ENCODE data around the gene VPS13D. TPM values are rescaled to one million over a fixed set of nuclear protein-coding genes. Genes with fewer than 3 reads are reported as not detected.

VPS13D gene
- total RNA-seq, 1 donor, result 52.4 TPM

DNA sequence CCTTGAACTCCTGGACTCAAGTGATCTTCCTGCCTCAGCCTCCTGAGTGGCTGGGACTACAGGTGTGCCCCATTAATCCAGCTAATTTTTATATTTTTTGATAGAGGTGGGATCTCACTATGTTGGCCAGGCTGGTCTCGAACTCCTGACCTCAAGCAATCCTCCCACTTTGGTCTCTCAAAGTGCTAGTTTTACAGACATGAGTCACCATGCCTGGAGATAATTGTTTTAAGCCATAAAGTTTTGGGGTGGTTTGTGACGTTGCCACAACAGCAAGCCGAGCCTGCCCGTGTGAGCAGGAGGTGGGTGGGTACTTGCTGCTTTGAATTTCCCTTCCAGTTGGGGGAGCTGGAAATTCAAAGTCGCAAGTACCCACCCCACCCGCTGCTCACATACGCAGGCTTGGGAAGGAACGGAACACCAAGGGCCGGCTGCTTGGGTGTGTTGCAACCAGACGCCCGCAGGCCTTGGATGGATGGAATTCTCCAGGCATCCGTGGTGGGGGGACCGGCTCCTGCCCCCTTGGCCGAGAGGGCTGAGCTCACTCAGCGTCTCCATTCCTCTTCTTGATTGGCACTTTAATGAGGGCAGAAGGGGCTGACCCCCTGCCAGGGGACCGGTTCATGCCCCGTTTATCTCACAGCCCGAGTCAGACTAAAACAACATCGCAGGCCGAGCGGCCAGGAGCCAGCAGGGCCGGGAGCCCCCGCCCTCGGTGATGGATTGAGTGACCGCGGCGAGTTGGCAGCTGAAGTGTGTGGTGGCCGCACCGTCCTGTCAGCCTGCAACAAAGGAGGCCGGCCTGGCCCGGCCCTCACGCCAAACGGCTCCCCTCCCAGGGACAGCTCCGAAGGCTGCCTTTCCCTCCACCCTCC lies 310.1 kb downstream of the VPS13D start:
- Histone ChIP-seq H3K9me3 (ENCODE audit: low read depth, low read length) (no peaks in the 10 kb centered on the region), H3K4me3 (ENCODE audit: low read length) (no peak overlapping the region), H3K27me3 (ENCODE audit: insufficient read depth, low read length) (no peaks in the 10 kb centered on the region), H3K4me1 (ENCODE audit: insufficient read depth, low read length) (no peaks in the 10 kb centered on the region)

DNA sequence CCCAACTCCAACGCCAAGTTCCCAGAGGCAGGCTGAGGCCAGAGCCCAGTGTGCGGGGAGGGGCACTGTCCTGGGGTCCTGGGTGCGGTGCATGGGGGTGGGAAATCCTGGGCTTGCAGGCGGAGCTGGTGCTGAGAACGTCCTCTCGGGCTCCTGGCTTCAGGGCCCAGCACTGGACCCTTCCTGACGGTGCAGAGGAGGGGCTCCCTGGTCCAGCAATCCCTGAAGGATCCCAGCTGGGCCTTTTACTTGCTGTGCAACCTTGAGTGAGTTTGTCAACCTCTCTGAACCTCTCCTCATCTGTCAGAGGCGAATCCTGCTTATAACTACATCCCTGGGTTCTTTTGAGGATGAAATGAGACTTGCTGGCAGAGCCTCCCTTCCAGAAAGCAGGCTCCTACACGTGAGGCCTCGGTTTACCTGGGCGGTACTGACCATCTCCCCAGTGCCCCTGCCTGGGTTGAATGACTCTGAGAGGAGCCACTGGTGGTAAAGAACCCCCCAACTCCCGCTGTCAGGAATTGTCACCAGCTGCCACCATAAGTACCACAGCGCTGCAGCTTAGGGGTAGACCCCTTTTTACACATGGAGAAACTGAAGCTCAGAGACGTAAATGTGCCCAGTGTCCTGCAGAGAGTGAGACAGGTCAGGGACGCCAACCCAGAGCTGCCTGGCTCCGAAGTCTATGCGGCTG lies 310.9 kb downstream of the VPS13D start:
- no peak overlapping the region for H3K4me3 ChIP-seq (ENCODE audit: low read length)
- H3K27me3 ChIP-seq (ENCODE audit: insufficient read depth, low read length), result no peaks in the 10 kb centered on the region
- H3K9me3 ChIP-seq (ENCODE audit: low read depth, low read length), result no peaks in the 10 kb centered on the region
- no peaks in the 10 kb centered on the region for H3K4me1 ChIP-seq (ENCODE audit: insufficient read depth, low read length)

DNA sequence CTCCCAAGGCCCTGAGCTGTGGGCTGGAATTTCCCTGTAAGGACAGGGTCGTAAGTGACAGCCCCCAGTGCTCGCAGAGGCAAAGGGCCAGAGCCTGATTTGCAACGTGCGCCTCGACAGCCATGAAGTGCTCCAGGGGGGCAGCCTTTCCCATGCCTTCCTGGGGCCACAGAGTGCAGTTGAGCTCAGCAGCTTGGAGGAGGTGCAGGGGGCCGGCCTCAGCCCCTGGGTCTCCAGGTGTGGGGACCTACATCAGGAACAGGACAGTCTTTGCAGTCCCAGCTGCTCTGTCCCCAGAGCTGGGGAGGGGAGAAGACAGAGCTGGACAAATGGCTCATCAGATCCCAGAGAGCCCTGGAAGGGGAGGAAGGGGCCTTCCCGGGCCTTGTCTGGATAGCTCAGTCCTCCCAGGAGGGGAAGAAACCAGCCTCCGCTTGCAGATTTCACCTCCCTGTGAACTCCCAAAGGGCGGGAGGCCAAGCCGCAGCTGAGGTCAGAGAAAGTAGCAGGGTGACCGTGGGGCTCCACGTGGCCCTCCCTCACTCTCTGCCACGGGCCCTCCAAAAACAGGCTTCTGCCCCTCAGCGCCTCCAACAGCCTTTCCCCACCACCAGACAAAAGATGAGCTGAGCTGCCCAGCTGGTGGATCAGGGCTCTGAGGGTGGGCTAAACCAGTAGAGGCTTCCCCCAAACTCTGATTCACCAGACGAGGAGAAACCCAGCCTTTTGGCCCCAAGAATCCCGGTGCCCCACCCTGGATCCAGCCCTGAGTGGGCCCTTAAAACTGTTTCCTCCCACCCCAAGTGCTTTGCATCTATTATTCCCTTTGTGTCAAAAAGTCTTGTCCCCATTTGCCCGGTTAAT lies 311.7 kb downstream of the VPS13D start:
- H3K4me1 ChIP-seq (ENCODE audit: insufficient read depth, low read length), result no peaks in the 10 kb centered on the region
- no peak overlapping the region for H3K4me3 ChIP-seq (ENCODE audit: low read length)
- H3K9me3 ChIP-seq (ENCODE audit: low read depth, low read length), result no peaks in the 10 kb centered on the region
- no peaks in the 10 kb centered on the region for H3K27me3 ChIP-seq (ENCODE audit: insufficient read depth, low read length)

DNA sequence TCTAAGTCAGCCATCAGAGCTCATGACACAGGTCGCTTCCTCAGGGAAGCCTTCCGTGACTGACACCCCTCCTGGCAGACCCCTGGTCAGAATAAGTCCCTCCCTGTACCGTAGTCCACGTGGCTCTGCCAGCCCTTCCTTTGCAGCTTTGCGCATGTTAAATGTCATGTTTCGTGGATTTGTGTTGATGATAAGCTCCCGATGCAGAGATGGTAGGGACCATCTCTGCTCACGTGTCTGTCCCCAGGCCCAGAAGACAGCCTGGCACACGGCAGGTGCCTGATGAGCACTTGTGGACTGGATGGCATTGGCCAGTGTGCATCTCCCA lies 312.3 kb downstream of the VPS13D start:
- Histone ChIP-seq H3K4me1 (ENCODE audit: insufficient read depth, low read length) (no peaks in the 10 kb centered on the region), H3K4me3 (ENCODE audit: low read length) (no peak overlapping the region), H3K9me3 (ENCODE audit: low read depth, low read length) (no peaks in the 10 kb centered on the region), H3K27me3 (ENCODE audit: insufficient read depth, low read length) (no peaks in the 10 kb centered on the region)

DNA sequence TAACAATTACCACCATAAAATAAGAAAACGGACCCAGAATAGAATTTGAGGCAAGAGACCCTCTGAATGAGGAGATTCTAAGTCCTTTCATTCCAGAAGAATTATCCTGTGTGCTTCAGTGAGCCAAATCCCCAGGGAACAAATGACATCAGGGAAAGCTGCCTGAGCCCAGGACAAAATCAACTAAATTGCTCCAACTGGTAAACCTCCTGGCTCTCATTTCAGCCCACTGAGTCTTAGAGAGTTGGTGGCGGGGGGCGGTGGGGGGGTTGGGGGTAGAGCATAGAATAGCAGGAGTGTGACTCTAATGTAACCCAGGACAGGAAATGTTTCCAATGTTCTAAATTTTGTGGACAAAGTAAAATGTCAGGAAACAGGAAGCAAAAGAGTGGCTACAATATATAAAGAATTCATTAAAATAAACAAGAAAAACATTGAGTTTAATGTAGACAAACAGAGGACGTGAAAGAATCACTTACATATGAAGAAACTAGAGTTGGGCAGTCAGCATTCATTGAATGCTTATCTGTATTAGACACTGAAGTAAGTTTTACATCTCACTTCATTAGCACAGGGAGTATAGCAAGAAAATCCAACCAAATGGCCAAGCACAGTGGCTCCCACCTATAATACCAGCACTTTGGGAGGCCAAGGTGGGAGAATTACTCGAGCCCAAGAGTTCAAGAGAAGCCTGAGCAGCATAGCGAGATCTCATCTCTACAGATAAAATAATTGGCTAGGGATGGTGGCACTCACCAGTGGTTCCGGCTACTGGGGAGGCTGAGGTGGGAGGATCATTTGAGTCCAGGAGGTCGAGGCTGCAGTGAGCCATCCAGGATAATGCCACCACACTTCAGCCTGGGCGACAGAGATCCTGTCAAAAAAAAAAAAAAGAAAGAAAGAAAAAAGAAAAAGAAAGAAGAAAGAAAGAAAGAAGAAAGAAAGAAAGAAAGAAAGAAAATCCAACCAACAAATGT lies 313.1 kb downstream of the VPS13D start:
- Histone ChIP-seq H3K4me3 (ENCODE audit: low read length) (no peak overlapping the region), H3K9me3 (ENCODE audit: low read depth, low read length) (no peaks in the 10 kb centered on the region), H3K4me1 (ENCODE audit: insufficient read depth, low read length) (no peaks in the 10 kb centered on the region), H3K27me3 (ENCODE audit: insufficient read depth, low read length) (no peaks in the 10 kb centered on the region)

DNA sequence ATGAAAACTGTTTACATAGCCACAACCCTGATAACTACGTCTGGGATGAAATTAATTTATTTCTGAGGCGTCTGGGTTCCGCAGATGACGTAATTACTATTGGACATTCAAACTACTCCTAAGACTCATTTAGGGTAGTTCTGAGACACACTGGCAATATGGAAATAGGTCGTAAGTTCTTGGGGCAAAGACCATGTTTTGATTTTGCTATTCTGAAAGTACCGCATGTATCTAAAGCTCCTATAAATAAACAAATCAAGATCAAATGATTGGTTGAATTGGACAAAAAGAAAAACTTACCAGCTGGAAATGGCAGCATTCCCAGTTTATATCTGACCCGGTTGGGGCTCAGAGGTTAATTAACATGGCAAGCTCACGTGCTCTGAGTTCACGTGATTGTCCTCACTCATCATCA lies 313.9 kb downstream of the VPS13D start:
- Histone ChIP-seq H3K27me3 (ENCODE audit: insufficient read depth, low read length) (no peaks in the 10 kb centered on the region), H3K4me1 (ENCODE audit: insufficient read depth, low read length) (no peaks in the 10 kb centered on the region), H3K9me3 (ENCODE audit: low read depth, low read length) (no peaks in the 10 kb centered on the region), H3K4me3 (ENCODE audit: low read length) (no peak overlapping the region)

DNA sequence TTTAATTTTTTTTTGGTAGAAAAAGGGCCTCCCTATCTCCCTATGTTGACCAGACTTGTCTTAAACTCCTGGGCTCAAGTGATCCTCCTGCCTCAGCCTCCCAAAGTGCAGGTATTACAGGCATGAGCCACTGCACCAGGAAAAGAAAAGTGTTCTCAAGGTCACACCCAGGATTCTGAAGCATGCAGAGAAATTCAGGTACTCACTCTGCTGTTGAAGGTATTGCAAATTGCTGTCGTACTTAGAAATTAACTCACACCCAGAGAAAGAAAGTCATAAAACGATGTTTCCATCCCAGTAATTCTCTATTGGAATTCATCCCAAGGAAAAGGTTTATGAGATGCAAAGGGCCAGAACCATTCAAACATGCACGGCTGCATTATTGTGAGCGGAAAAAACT lies 314.5 kb downstream of the VPS13D start:
- H3K4me1 ChIP-seq (ENCODE audit: insufficient read depth, low read length), result no peaks in the 10 kb centered on the region
- H3K9me3 ChIP-seq (ENCODE audit: low read depth, low read length), result no peaks in the 10 kb centered on the region
- H3K27me3 ChIP-seq (ENCODE audit: insufficient read depth, low read length), result no peaks in the 10 kb centered on the region
- no peak overlapping the region for H3K4me3 ChIP-seq (ENCODE audit: low read length)

DNA sequence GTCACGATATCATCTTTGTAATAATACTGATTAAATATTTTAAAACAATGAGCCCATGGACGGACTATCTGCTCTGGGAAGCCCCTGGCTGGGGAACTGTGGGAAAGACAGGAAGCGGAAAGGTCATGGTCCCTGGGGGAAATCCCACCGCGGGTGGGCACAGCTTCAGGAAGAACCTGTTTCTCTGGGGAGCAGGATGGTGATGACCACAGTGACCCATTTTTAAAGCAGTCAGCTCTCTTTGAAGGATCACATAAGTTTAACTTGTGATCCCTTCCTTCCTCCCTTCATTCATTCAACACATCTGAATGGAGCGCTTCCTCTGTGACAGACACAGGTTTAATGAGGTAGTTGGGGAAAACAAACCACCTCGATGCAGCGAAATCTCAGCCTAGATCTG lies 315.2 kb downstream of the VPS13D start:
- H3K4me3 ChIP-seq (ENCODE audit: low read length), result no peak overlapping the region
- H3K4me1 ChIP-seq (ENCODE audit: insufficient read depth, low read length), result no peaks in the 10 kb centered on the region
- no peaks in the 10 kb centered on the region for H3K9me3 ChIP-seq (ENCODE audit: low read depth, low read length)
- no peaks in the 10 kb centered on the region for H3K27me3 ChIP-seq (ENCODE audit: insufficient read depth, low read length)

DNA sequence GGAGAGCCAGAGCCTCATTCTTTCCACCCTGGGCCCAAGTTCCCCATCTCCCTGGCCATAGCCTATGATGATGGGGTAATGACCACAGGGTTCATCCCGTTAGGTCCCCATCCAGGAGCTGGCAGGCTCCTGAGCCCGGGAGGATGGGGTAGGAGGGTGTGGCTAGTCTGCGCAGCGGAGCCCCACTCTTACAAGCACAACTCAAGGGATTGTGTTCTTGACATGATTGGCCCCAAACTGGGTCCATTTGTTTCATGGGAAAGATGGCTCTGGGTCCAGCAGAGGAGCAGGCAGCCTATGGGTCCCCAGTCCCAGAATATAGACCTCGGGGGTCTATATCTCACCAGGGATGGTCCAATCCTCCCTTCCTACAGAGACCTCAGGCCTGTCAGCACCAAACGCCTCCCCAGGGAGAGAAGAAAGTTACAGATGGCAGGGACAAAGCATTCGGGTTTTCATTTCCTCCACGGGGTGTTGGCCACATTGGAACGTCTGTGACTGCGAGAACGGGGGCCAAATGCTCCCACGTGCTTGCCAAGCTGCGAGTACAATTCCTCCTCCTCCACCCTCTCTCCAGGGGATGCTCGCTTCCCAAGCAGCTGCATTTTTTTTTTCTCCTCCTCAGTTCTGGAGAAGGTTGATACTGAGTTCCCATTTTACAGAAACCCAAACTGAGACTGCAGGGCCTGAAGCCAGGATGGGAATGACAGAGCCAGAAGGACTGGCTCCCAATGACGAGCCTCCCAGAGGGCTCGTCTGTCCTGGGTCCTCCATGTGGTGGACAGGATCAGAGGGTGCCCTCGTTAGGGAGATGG lies 317.1 kb downstream of the VPS13D start:
- Histone ChIP-seq H3K4me3 (ENCODE audit: low read length) (no peak overlapping the region), H3K27me3 (ENCODE audit: insufficient read depth, low read length) (no peaks in the 10 kb centered on the region), H3K4me1 (ENCODE audit: insufficient read depth, low read length) (no peaks in the 10 kb centered on the region), H3K9me3 (ENCODE audit: low read depth, low read length) (no peaks in the 10 kb centered on the region)

DNA sequence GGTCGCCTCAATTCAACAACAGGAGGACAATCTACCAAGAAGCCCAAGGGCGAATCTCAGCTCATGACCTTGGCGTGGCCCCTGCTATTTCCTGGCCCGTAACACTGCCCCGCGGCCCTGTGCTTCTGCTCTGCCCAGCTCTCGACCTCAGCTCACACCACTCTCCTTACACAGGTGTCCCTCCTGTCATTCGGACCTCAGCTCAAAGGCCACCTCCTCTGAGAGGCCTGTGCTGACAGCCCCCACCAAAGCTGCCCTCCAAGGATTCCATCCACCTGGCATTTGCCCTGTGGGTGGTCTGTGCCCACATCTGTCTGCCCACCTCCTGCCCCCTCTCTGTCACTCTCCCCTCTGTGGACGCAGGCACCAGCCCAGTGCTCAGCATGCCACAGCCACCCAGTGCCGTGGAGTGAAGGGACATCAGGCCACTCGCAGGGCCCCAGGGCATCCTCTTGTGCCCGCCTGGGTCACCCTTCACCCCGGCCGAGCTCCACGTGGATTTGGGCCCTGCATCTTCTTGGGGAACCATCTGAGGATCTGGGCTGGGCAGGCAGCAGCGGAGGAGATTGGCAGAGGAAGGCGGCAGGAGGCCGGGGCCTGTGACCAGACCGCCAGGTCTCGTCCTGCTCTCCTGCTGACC lies 317.9 kb downstream of the VPS13D start:
- Histone ChIP-seq H3K4me1 (ENCODE audit: insufficient read depth, low read length) (no peaks in the 10 kb centered on the region), H3K27me3 (ENCODE audit: insufficient read depth, low read length) (no peaks in the 10 kb centered on the region), H3K4me3 (ENCODE audit: low read length) (no peak overlapping the region), H3K9me3 (ENCODE audit: low read depth, low read length) (no peaks in the 10 kb centered on the region)

DNA sequence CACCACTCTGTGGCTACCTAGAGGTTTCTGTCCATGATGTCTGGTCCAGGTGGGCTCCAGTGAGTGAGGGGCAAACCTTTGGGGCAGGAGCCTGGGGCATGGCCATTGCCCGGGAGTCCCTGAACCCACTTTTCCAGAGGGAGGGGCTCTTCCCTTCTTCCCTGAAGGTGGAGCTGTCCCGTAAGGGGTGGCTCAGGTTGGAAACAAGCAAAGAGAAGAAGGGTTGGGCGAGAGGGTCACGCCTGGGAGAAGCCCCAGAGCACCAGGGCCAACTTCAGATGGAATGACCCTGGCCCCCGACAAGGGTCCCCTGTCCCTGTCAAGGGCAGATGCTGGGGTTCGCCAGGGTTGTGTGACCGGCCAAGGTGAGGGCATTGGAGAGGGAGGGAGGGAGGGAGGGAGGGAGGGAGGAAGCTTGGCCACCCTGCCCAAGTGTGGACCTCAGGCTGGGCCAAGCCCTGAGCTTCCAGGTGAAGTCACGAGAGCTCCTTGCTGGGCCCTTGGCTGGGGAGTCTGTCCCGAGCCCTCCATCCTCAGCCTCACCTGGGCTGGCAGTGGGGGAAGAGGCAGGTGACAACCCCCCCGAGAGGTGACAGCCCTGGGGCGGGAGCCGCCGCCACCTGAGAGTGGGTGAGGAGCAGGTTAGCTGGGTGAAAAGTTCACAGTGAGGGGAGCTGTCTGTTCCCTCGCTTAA lies 318.6 kb downstream of the VPS13D start:
- no peaks in the 10 kb centered on the region for H3K27me3 ChIP-seq (ENCODE audit: insufficient read depth, low read length)
- no peaks in the 10 kb centered on the region for H3K9me3 ChIP-seq (ENCODE audit: low read depth, low read length)
- H3K4me1 ChIP-seq (ENCODE audit: insufficient read depth, low read length), result no peaks in the 10 kb centered on the region
- H3K4me3 ChIP-seq (ENCODE audit: low read length), result no peak overlapping the region

DNA sequence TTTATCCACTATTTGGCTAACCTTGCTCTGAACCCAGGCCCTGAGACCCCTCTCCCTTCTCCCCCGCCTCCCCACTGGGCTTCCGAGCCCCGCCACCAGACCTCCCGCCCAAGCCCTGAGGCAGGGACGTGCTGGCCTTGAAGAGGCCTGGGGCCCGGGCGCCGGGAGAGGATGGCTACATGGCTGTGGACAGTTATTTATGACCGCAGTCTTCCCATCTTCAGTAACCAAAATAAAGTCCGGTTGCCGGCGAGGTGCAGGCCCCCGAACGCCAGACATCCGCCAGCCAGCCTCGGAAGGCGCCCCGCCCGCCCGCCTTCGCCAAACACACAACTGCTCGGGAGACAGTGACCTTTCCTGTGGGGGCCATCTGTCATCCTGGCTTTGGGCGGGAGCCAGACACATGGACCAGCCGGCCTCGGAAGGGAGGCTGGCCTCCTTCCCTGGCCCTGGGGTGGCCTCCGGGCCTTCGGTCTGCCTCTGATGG lies 319.2 kb downstream of the VPS13D start:
- no peaks in the 10 kb centered on the region for H3K4me1 ChIP-seq (ENCODE audit: insufficient read depth, low read length)

More for the DNA sequence above, 319.2 kb downstream of the VPS13D start:
- Histone ChIP-seq H3K9me3 (ENCODE audit: low read depth, low read length) (no peaks in the 10 kb centered on the region), H3K27me3 (ENCODE audit: insufficient read depth, low read length) (no peaks in the 10 kb centered on the region), H3K4me3 (ENCODE audit: low read length) (no peak overlapping the region)

Measured in mononuclear cell (primary cell).